H1 (cell line): ENCODE data around the gene POC1B. TPM values are rescaled to one million over a fixed set of nuclear protein-coding genes. Genes with fewer than 3 reads are reported as not detected.

Source experiments
- CTCF ChIA-PET: fragments of 300-600 bp; sonication (Branson Sonifier 250); formaldehyde crosslinking; loops from one replicate; lab custom pipeline; 2021; ENCODE audit not compliant: partially characterized antibody; lab: Charles Lee
- POLR2A ChIA-PET: fragments of 300-600 bp; sonication (Branson Sonifier 250); formaldehyde crosslinking; loops from one replicate; lab custom pipeline; 2021; ENCODE audit warnings: inconsistent platforms; ENCODE audit not compliant: partially characterized antibody; lab: Charles Lee
- DNase-seq, 2 experiments: peaks; one replicate each; pipeline versions ENCODE4 v3.0.0 to v3.0.0-alpha.2; 2010 to 2022; ENCODE audit warnings: low spot score in 2 of 2, low read depth in 1 of 2, mixed read lengths in 1 of 2
- FAIRE-seq: peaks from 2 replicates; lab custom pipeline; 2011; peaks lifted over from hg19 to GRCh38; lab: Jason Lieb, UNC
- H2AFZ ChIP-seq: 2 replicates; pipeline ENCODE4 v1.8.1; 2012; ENCODE audit warnings: low read length, inconsistent platforms
- H2AK5ac ChIP-seq: 2 replicates; pipeline ENCODE4 v1.6.1; 2013; ENCODE audit warnings: low read depth, low read length
- H2BK120ac ChIP-seq: replicated peaks from 2 replicates; pipeline ENCODE3; 2013; ENCODE audit warnings: low read depth, low read length, inconsistent platforms
- H2BK12ac ChIP-seq: 2 replicates; pipeline ENCODE4 v1.6.1; 2013; ENCODE audit warnings: low read depth, low read length
- H2BK15ac ChIP-seq: 2 replicates; pipeline ENCODE4 v1.6.1; 2013; ENCODE audit warnings: low read length
- H2BK20ac ChIP-seq: 2 replicates; pipeline ENCODE4 v1.6.1; 2013; ENCODE audit warnings: low read length
- H2BK5ac ChIP-seq: 2 replicates; pipeline ENCODE4 v1.6.1; 2013; ENCODE audit warnings: low read depth, low read length
- H3K14ac ChIP-seq: 2 replicates; pipeline ENCODE4 v1.6.1; 2013; ENCODE audit warnings: inconsistent platforms; ENCODE audit not compliant: insufficient read length
- H3K18ac ChIP-seq: 2 replicates; pipeline ENCODE4 v1.6.1; 2013; ENCODE audit warnings: low read length; ENCODE audit errors: extremely low read depth
- H3K23ac ChIP-seq: 2 replicates; pipeline ENCODE4 v1.6.1; 2013; ENCODE audit warnings: inconsistent platforms; ENCODE audit not compliant: insufficient read length
- H3K23me2 ChIP-seq: 2 replicates; pipeline ENCODE4 v1.6.1; 2013; ENCODE audit warnings: low read depth, low read length
- H3K27ac ChIP-seq: 2 replicates; pipeline ENCODE4 v1.6.1; 2011; ENCODE audit warnings: low read depth, low read length, inconsistent platforms
- H3K27me3 ChIP-seq, 4 experiments: replicated peaks in 1 of 4; 1 replicate in 1 of 4; 2 replicates in 3 of 4; pipeline versions ENCODE4 v1.6.1 to v1.8.1; 2011 to 2013; ENCODE audit warnings: low read length in 3 of 4, mild to moderate bottlenecking in 3 of 4, inconsistent platforms in 2 of 4, mixed read lengths in 2 of 4, moderate library complexity in 1 of 4; ENCODE audit not compliant: control insufficient read depth in 3 of 4, insufficient read depth in 3 of 4; ENCODE audit errors: extremely low read depth in 1 of 4
- H3K36me3 ChIP-seq, 4 experiments: 2 replicates each; pipeline versions ENCODE4 v1.6.1 to v1.8.1; 2011 to 2013; ENCODE audit warnings: mild to moderate bottlenecking in 4 of 4, low read length in 3 of 4, moderate library complexity in 2 of 4, control low read depth in 1 of 4, inconsistent platforms in 1 of 4; ENCODE audit not compliant: insufficient read depth in 4 of 4, control insufficient read depth in 2 of 4
- H3K4ac ChIP-seq: replicated peaks from 2 replicates; pipeline ENCODE3; 2013; ENCODE audit warnings: low read length, low read depth, mixed read lengths, inconsistent platforms; ENCODE audit not compliant: insufficient read length
- H3K4me1 ChIP-seq, 4 experiments: replicated peaks in 1 of 4; 1 replicate in 1 of 4; 2 replicates in 3 of 4; pipeline versions ENCODE4 v1.6.1 to v1.8.1; 2011 to 2013; ENCODE audit warnings: low read length in 3 of 4, inconsistent platforms in 2 of 4, mixed read lengths in 1 of 4; ENCODE audit not compliant: insufficient read depth in 4 of 4, control insufficient read depth in 3 of 4
- H3K4me2 ChIP-seq, 2 experiments: 2 replicates each; pipeline versions ENCODE4 v1.6.1 to v1.8.1; 2011 to 2013; ENCODE audit warnings: low read depth in 2 of 2, low read length in 2 of 2, control low read depth in 1 of 2, inconsistent platforms in 1 of 2, mild to moderate bottlenecking in 1 of 2; ENCODE audit not compliant: insufficient read depth in 1 of 2
- H3K4me3 ChIP-seq, 4 experiments: fragments of 200-600, 300-600 bp in 1 of 4; sonication (generic), shearing (Covaris generic), sonication (Bioruptor Twin) in 1 of 4; 2 replicates each; pipeline versions ENCODE4 v1.5.1 to v1.8.1; 2011 to 2016; ENCODE audit warnings: low read length in 4 of 4, low read depth in 3 of 4, control low read depth in 2 of 4, inconsistent platforms in 2 of 4, mild to moderate bottlenecking in 2 of 4, mixed read lengths in 1 of 4, moderate library complexity in 1 of 4; ENCODE audit not compliant: insufficient read depth in 2 of 4; ENCODE audit errors: extremely low read depth in 1 of 4
- H3K56ac ChIP-seq: replicated peaks from 2 replicates; pipeline ENCODE3; 2013; ENCODE audit warnings: low read depth, mild to moderate bottlenecking, mixed read lengths, low read length, inconsistent platforms; ENCODE audit not compliant: insufficient read length
- H3K79me1 ChIP-seq: 2 replicates; pipeline ENCODE4 v1.6.1; 2013; ENCODE audit warnings: low read depth, low read length, control low read depth
- H3K79me2 ChIP-seq, 2 experiments: 2 replicates each; pipeline versions ENCODE4 v1.6.1 to v1.8.1; 2012 to 2013; ENCODE audit warnings: low read length in 2 of 2, mild to moderate bottlenecking in 2 of 2, inconsistent platforms in 1 of 2; ENCODE audit not compliant: insufficient read depth in 2 of 2, control insufficient read depth in 1 of 2
- H3K9ac ChIP-seq, 4 experiments: replicated peaks in 1 of 4; 1 replicate in 1 of 4; 2 replicates in 3 of 4; pipeline versions ENCODE4 v1.6.1 to v1.8.1; 2011 to 2013; ENCODE audit warnings: low read depth in 3 of 4, low read length in 3 of 4, control low read depth in 2 of 4, mild to moderate bottlenecking in 2 of 4, moderate library complexity in 2 of 4, inconsistent platforms in 1 of 4; ENCODE audit errors: extremely low read depth in 1 of 4
- H3K9me3 ChIP-seq, 2 experiments: 2 replicates each; pipeline versions ENCODE4 v1.6.1 to v1.8.1; 2012 to 2013; ENCODE audit warnings: mild to moderate bottlenecking in 2 of 2, moderate library complexity in 2 of 2, control low read depth in 1 of 2, inconsistent platforms in 1 of 2, low read depth in 1 of 2, low read length in 1 of 2, mixed read lengths in 1 of 2; ENCODE audit not compliant: insufficient read depth in 2 of 2
- H4K20me1 ChIP-seq, 2 experiments: replicated peaks in 1 of 2; 2 replicates each; pipeline versions ENCODE3 to v1.8.1; 2011 to 2013; ENCODE audit warnings: inconsistent platforms in 2 of 2, low read length in 2 of 2, mild to moderate bottlenecking in 1 of 2; ENCODE audit not compliant: insufficient read depth in 2 of 2, control insufficient read depth in 1 of 2
- H4K5ac ChIP-seq: 2 replicates; pipeline ENCODE4 v1.6.1; 2013; ENCODE audit warnings: low read length, low read depth, mixed read lengths, inconsistent platforms; ENCODE audit not compliant: insufficient read length
- H4K8ac ChIP-seq: 2 replicates; pipeline ENCODE4 v1.8.0; 2013; ENCODE audit warnings: mild to moderate bottlenecking, moderate library complexity, low read length, inconsistent platforms; ENCODE audit not compliant: insufficient read depth; ENCODE audit errors: extremely low read depth
- H4K91ac ChIP-seq: replicated peaks from 2 replicates; pipeline ENCODE3; 2013; ENCODE audit warnings: low read length, mixed read lengths, inconsistent platforms; ENCODE audit not compliant: insufficient read length
- ATF2 ChIP-seq: IDR thresholded peaks from 2 replicates; pipeline ENCODE4 v1.6.1; 2012; ENCODE audit warnings: low read length, inconsistent platforms
- BCL11A ChIP-seq, 2 experiments: IDR thresholded peaks; one replicate each; pipeline ENCODE4 v1.6.1; 2011; ENCODE audit warnings: low read depth in 2 of 2, low read length in 2 of 2, mild to moderate bottlenecking in 2 of 2
- FOSL1 ChIP-seq: IDR thresholded peaks from 2 replicates; pipeline ENCODE4 v1.6.1; 2011; ENCODE audit warnings: mild to moderate bottlenecking, low read depth, low read length, moderate library complexity; ENCODE audit not compliant: insufficient read depth
- HDAC2 ChIP-seq, 2 experiments: fragments of 300-600 bp in 1 of 2; sonication (generic) in 1 of 2; IDR thresholded peaks; 2 replicates each; pipeline ENCODE4 v1.6.1; 2011 to 2012; ENCODE audit warnings: low read depth in 2 of 2, low read length in 2 of 2, mild to moderate bottlenecking in 2 of 2, moderate library complexity in 2 of 2, borderline replicate concordance in 1 of 2, inconsistent platforms in 1 of 2
- JUN ChIP-seq: IDR thresholded peaks from 2 replicates; pipeline ENCODE4 v1.6.1; 2011; ENCODE audit warnings: low read depth, mild to moderate bottlenecking, improper control_type of control experiment, low read length
- NANOG ChIP-seq: IDR thresholded peaks from 2 replicates; pipeline ENCODE4 v1.6.1; 2011; ENCODE audit warnings: low read length, low read depth, mild to moderate bottlenecking, inconsistent platforms; ENCODE audit not compliant: insufficient read depth, poor library complexity, severe bottlenecking
- NRF1 ChIP-seq: IDR thresholded peaks from 2 replicates; pipeline ENCODE4 v1.6.1; 2011; ENCODE audit warnings: mild to moderate bottlenecking, low read depth, low read length, improper control_type of control experiment
- RBBP5 ChIP-seq: IDR thresholded peaks from 2 replicates; pipeline ENCODE4 v1.7.1; 2012; ENCODE audit warnings: low read depth, mild to moderate bottlenecking, inconsistent platforms, low read length, moderate library complexity, borderline replicate concordance
- TBP ChIP-seq: IDR thresholded peaks from 2 replicates; pipeline ENCODE4 v1.6.1; 2011; ENCODE audit warnings: low read depth, low read length, improper control_type of control experiment
- TEAD4 ChIP-seq: IDR thresholded peaks from 2 replicates; pipeline ENCODE4 v1.6.1; 2012; ENCODE audit warnings: low read depth, low read length, inconsistent platforms, mixed read lengths
- YY1 ChIP-seq: IDR thresholded peaks from 2 replicates; pipeline ENCODE4 v1.6.1; 2011; ENCODE audit warnings: low read depth, mild to moderate bottlenecking, low read length
- WGBS, 2 experiments: shearing (Covaris generic) in 1 of 2; methylation state at CpG; one replicate each; pipeline versions ENCODE4 v1.1.6 to v1.1.7; 2013 to 2015; ENCODE audit warnings: low lambda C conversion rate in 2 of 2, mixed read lengths in 2 of 2, inconsistent platforms in 1 of 2, low coverage in 1 of 2, missing lambda C conversion rate in 1 of 2; ENCODE audit not compliant: insufficient replicate concordance in 2 of 2, insufficient coverage in 1 of 2, insufficient read length in 1 of 2; ENCODE audit errors: extremely low coverage in 1 of 2, missing lambda C conversion rate in 1 of 2; 5-methylcytosine and 5-hydroxymethylcytosine counted together
- polyA plus RNA-seq, 7 experiments: library from polyadenylated mRNA; depleted of rRNA in 3 of 7; stranded (reverse) in 5 of 7; unstranded in 2 of 7; fragments of >200 nt in 5 of 7; fragments of 200-250 nt in 2 of 7; gene quantifications; 1 replicate in 5 of 7; 2 replicates in 1 of 7; 4 replicates in 1 of 7; pipeline versions ENCODE4 v1.2.1 to v1.2.3, GENCODE V29; 2011 to 2013; ENCODE audit warnings: missing spikeins in 2 of 7, mixed read lengths in 2 of 7
- total RNA-seq: library from RNA; stranded (reverse); fragmentation: NEBNext Ultra II Directional; extraction: Animal tissue kit (Norgen Biotek cat#: 25700); gene quantifications from 2 replicates; pipeline ENCODE4 v1.2.1, GENCODE V29; 2021
- TF ChIP-seq, protein P1 (sequence below): IDR thresholded peaks from 2 replicates; pipeline ENCODE4 v1.6.1; 2011; ENCODE audit warnings: low read depth, mild to moderate bottlenecking, low read length; ENCODE audit not compliant: insufficient read depth

The POC1B gene
- total and polyA plus RNA-seq, 2 of the 8 experiments (the other 6 are each of a cell fraction or from before 2014, with no cell fraction given), result 7.5 to 16.3 TPM

DNA sequence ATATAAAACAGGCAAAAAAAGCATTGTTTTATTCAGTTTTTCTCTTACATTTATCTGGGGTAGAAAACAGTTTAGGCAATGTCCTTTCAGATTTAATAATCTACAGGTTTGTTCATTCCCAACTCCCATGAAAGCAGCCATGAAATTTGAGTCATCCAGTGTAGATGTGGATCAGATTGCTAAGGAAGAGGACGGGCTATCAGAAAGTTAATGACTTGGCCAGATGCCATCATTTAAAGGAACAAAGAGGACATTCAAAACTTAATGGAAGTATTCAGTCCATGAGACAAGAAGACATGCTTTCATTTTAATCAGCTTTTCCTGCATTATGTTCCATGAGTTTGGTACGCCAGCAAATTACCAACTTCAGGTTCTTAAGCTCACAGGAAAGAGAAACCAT, 31.1 kb upstream of the POC1B start:
- no peak overlapping the region for H3K4me2 ChIP-seq
- no peak overlapping the region for H4K8ac ChIP-seq
- no peak overlapping the region for H2BK15ac ChIP-seq
- no peak overlapping the region for H3K14ac ChIP-seq
- H4K91ac ChIP-seq, result no peak overlapping the region
- H3K79me2 ChIP-seq, result no peaks in the 10 kb centered on the region
- POLR2A ChIA-PET, result no interaction called here
- H3K27ac ChIP-seq, result no peak overlapping the region
- no peak overlapping the region for H2AK5ac ChIP-seq
- no peak overlapping the region for H2BK12ac ChIP-seq
- FAIRE-seq, result no peak
- H3K4me3 ChIP-seq, result no peak overlapping the region
- WGBS, 2 experiments, result 95% methylated on average over 2 of the region's 2 CpGs; no CpG with 5 or more reads in 1 of the 2 experiments
- no peak overlapping the region for H3K18ac ChIP-seq
- CTCF ChIA-PET, result interaction anchor here (0.5 kb wide), 1 partner anchor 378 kb away, joined by 3 read pairs; no protein-coding TSS in a partner anchor
- H3K27me3 ChIP-seq, result no peaks in the 10 kb centered on the region
- H4K5ac ChIP-seq, result no peak overlapping the region
- no peak overlapping the region for H3K9ac ChIP-seq
- H3K4me1 ChIP-seq, result no peaks in the 10 kb centered on the region
- no peak overlapping the region for H2BK120ac ChIP-seq
- no peak overlapping the region for H3K23ac ChIP-seq
- H2BK20ac ChIP-seq, result no peak overlapping the region
- no peaks in the 10 kb centered on the region for H4K20me1 ChIP-seq
- no peaks in the 10 kb centered on the region for H3K23me2 ChIP-seq
- no peak for DNase-seq
- no peak overlapping the region for H2AFZ ChIP-seq
- H3K9me3 ChIP-seq, result no peaks in the 10 kb centered on the region
- H3K79me1 ChIP-seq, result no peaks in the 10 kb centered on the region
- no peaks in the 10 kb centered on the region for H3K36me3 ChIP-seq
- H3K4ac ChIP-seq, result no peak overlapping the region
- H3K56ac ChIP-seq, result no peak overlapping the region
- H2BK5ac ChIP-seq, result no peak overlapping the region
- no peak for TF ChIP-seq BCL11A (IDR thresholded peaks at IDR 0.05; ENCODE audit: low read depth in 2 of 2, low read length in 2 of 2)
- no peak for TF ChIP-seq RBBP5
- TF ChIP-seq FOSL1, result no peak
- no peak for TF ChIP-seq TEAD4
- TF ChIP-seq ATF2, result no peak
- no peak for TF ChIP-seq YY1
- TF ChIP-seq TBP, result no peak
- no peak for TF ChIP-seq NANOG
- TF ChIP-seq NRF1, result no peak
- TF ChIP-seq JUN, result no peak
- TF ChIP-seq, protein P1, sequence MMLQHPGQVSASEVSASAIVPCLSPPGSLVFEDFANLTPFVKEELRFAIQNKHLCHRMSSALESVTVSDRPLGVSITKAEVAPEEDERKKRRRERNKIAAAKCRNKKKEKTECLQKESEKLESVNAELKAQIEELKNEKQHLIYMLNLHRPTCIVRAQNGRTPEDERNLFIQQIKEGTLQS, result no peak
- no peak for TF ChIP-seq HDAC2 (IDR thresholded peaks at IDR 0.05; ENCODE audit: borderline replicate concordance in 1 of 2, low read depth in 2 of 2, low read length in 2 of 2)
